Karpas-422 (cell line): ENCODE results near the gene HGD. TPM values are rescaled to one million over a fixed set of nuclear protein-coding genes. Genes with fewer than 3 reads are reported as not detected.
"Not testable (repeated sequence)": the region's sequence is repeated elsewhere in the genome, so short reads cannot be mapped to it uniquely, and the experiment has no call there.

ENCODE experiments used
- DNase-seq: peaks from one replicate; pipeline ENCODE4 v3.0.0-alpha.2; 2015
- H2AFZ ChIP-seq: fragments of 200-600 bp; sonication (generic); 2 replicates; pipeline ENCODE4 v1.6.1; 2014; ENCODE audit warnings: antibody characterized with exemption, low read length, mixed read lengths
- H3K27ac ChIP-seq: fragments of 200-600 bp; sonication (generic); 2 replicates; pipeline ENCODE4 v1.5.1; 2014; ENCODE audit warnings: mild to moderate bottlenecking, low read length, moderate library complexity
- H3K27me3 ChIP-seq: fragments of 200-600 bp; sonication (generic); 2 replicates; pipeline ENCODE4 v1.6.1; 2014; ENCODE audit warnings: low read length, mixed read lengths
- H3K36me3 ChIP-seq: fragments of 200-600 bp; sonication (generic); 2 replicates; pipeline ENCODE4 v1.6.1; 2014; ENCODE audit warnings: low read length, mixed read lengths; ENCODE audit not compliant: insufficient read depth
- H3K4me1 ChIP-seq: fragments of 200-600 bp; sonication (generic); 2 replicates; pipeline ENCODE4 v1.6.1; 2014; ENCODE audit warnings: mild to moderate bottlenecking, low read length, mixed read lengths
- H3K4me2 ChIP-seq: fragments of 200-600 bp; sonication (generic); 2 replicates; pipeline ENCODE4 v1.6.1; 2014; ENCODE audit warnings: low read length, low read depth, mild to moderate bottlenecking; ENCODE audit not compliant: poor library complexity, severe bottlenecking
- H3K4me3 ChIP-seq: fragments of 200-600 bp; sonication (generic); 2 replicates; pipeline ENCODE4 v1.5.1; 2014; ENCODE audit warnings: mild to moderate bottlenecking, antibody characterized with exemption, low read length, mixed read lengths
- H3K79me2 ChIP-seq: fragments of 200-600 bp; sonication (generic); 2 replicates; pipeline ENCODE4 v1.6.1; 2014; ENCODE audit warnings: mild to moderate bottlenecking, low read length, mixed read lengths
- H3K9ac ChIP-seq: fragments of 200-600 bp; sonication (generic); 2 replicates; pipeline ENCODE4 v1.6.0; 2014; ENCODE audit warnings: low read length
- H3K9me2 ChIP-seq: fragments of 200-600 bp; sonication (generic), shearing (Covaris generic); replicated peaks from 2 replicates; pipeline ENCODE4 v1.6.0; 2014; ENCODE audit warnings: mild to moderate bottlenecking, low read length, moderate library complexity; ENCODE audit not compliant: insufficient read depth
- H3K9me3 ChIP-seq: fragments of 300-700, 200-600 bp; sonication (generic); 2 replicates; pipeline ENCODE4 v1.6.1; 2014; ENCODE audit warnings: low read length, mixed read lengths
- H4K20me1 ChIP-seq: fragments of 200-600 bp; sonication (generic); 2 replicates; pipeline ENCODE4 v1.6.1; 2014; ENCODE audit warnings: mild to moderate bottlenecking, antibody characterized with exemption, low read length, low read depth; ENCODE audit not compliant: insufficient read depth
- total RNA-seq: library from RNA; depleted of rRNA; stranded (reverse); fragments of >200 nt; shearing (Covaris generic); gene quantifications from 2 replicates; pipeline ENCODE4 v1.2.3, GENCODE V29; 2014; ENCODE audit warnings: low replicate concordance

Gene HGD
- total RNA-seq, 1 experiment from 2014 or later, result not detected

- no peak for DNase-seq
- H3K9ac ChIP-seq, result no peak overlapping the region
These were observed 59.6 kb downstream of the HGD start for GRCh38 chr3:120622457-120622856.

DNA sequence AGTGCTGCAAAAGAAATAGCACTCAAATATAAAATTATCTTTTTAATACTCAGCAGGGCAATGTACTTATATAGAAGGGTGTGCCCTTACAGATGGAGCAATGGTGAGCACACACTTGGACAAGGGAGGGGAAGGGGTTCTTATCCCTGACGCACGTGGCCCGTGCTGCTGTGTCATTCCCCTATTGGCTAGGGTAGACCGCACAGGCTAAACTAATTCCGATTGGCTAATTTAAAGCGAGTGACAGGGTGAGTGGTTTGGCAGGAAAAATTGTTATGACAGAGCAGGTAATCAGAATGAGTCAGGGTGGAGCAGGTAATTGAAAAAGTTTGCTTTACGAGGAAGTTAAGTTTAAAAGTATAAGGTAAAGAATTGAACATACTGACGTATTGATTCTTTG, 65.3 kb downstream of the HGD start:
- H3K9ac ChIP-seq, H3K4me3 ChIP-seq, H3K9me2 ChIP-seq, H3K27ac ChIP-seq, H3K4me2 ChIP-seq, H4K20me1 ChIP-seq, H3K79me2 ChIP-seq, H3K4me1 ChIP-seq, H3K9me3 ChIP-seq, DNase-seq, H3K36me3 ChIP-seq, H2AFZ ChIP-seq, H3K27me3 ChIP-seq: not testable (repeated sequence)

More at GRCh38 chr3:120622457-120622856, 59.6 kb downstream of the HGD start:
- Histone ChIP-seq H3K4me2 (no peak overlapping the region), H3K27me3 (no peaks in the 10 kb centered on the region), H3K36me3 (no peaks in the 10 kb centered on the region), H4K20me1 (no peaks in the 10 kb centered on the region), H2AFZ (no peak overlapping the region), H3K9me2 (no peaks in the 10 kb centered on the region), H3K27ac (no peak overlapping the region), H3K9me3 (no peaks in the 10 kb centered on the region), H3K4me3 (no peak overlapping the region), H3K4me1 (no peaks in the 10 kb centered on the region), H3K79me2 (no peaks in the 10 kb centered on the region)

GRCh38 chr3:120615847-120616609, 66.0 kb downstream of the HGD start:
- H3K4me2 ChIP-seq, result no peak overlapping the region
- H3K4me1 ChIP-seq, result peaks cover 6% of the 10 kb centered on the region
- no peak overlapping the region for H3K9ac ChIP-seq
- H3K9me3 ChIP-seq, result no peaks in the 10 kb centered on the region
- no peaks in the 10 kb centered on the region for H4K20me1 ChIP-seq
- DNase-seq, result no peak
- no peak overlapping the region for H3K27ac ChIP-seq
- H3K27me3 ChIP-seq, result no peaks in the 10 kb centered on the region
- no peak overlapping the region for H3K4me3 ChIP-seq
- no peaks in the 10 kb centered on the region for H3K79me2 ChIP-seq
- H3K36me3 ChIP-seq, result no peaks in the 10 kb centered on the region
- no peaks in the 10 kb centered on the region for H3K9me2 ChIP-seq
- H2AFZ ChIP-seq, result 0 out of 2 replicates have a peak overlapping the region, but pooled peaks have one; percentile 58

GRCh38 chr3:120614765-120615164, 67.3 kb downstream of the HGD start:
- no peak for DNase-seq
- Histone ChIP-seq H3K79me2 (no peaks in the 10 kb centered on the region), H3K9ac (no peak overlapping the region), H3K27me3 (no peaks in the 10 kb centered on the region), H3K27ac (no peak overlapping the region), H3K4me1 (peaks cover 6% of the 10 kb centered on the region), H3K4me2 (no peak overlapping the region), H3K9me2 (no peaks in the 10 kb centered on the region), H3K4me3 (no peak overlapping the region), H2AFZ (no peak overlapping the region), H3K9me3 (no peaks in the 10 kb centered on the region), H3K36me3 (no peaks in the 10 kb centered on the region), H4K20me1 (no peaks in the 10 kb centered on the region)

DNA sequence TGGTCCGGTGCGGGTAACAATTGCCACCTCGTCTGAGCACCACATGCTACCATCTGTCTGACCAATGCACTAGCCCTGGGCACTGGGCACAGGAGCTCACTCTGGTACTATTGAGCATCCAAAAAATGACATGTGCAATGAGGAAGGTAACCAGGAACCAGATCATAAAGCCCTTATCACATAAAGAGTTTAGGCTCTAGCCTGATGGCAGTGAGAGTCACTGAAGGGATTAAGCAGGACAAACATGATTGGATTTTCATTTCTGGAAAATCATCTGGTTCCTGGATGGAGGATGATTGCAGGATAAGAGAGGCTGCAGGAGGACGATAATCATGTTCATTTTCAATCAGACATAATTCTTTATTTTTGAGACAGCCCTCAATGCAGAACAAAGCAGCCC, 73.5 kb downstream of the HGD start:
- no peaks in the 10 kb centered on the region for H3K9me3 ChIP-seq

DNA sequence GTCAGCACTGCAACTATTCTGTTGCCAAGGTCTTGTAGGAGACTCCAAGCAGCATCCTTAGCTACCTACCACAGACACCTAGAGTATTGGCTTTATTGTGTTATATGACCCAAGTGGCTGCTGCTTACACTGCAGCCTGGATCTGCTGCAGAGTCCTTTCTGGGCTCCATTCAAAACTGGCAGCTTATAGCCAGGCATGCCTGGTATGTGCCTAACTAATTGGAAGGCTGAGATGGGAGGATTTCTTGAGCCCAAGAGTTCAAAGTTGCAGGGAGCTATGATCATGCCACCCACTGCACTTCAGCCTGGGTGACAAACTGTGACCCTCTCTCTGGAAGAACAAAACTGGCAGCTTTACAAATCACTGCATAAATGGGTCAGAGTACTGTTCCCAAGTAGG, 77.3 kb downstream of the HGD start:
- Histone ChIP-seq H3K4me2 (no peak overlapping the region), H3K36me3 (peaks cover 18% of the 10 kb centered on the region), H3K9ac (no peak overlapping the region), H3K79me2 (no peaks in the 10 kb centered on the region), H3K27me3 (no peaks in the 10 kb centered on the region), H3K4me3 (no peak overlapping the region), H3K9me2 (no peaks in the 10 kb centered on the region), H2AFZ (no peak overlapping the region), H4K20me1 (peaks cover 3% of the 10 kb centered on the region; the same call in 1 of the 2 replicates), H3K27ac (no peak overlapping the region), H3K9me3 (no peaks in the 10 kb centered on the region), H3K4me1 (no peaks in the 10 kb centered on the region)
- DNase-seq, result no peak

More for the DNA sequence above, 73.5 kb downstream of the HGD start:
- no peaks in the 10 kb centered on the region for H3K79me2 ChIP-seq
- H4K20me1 ChIP-seq, result no peaks in the 10 kb centered on the region
- H3K4me1 ChIP-seq, result no peaks in the 10 kb centered on the region
- H3K27me3 ChIP-seq, result no peaks in the 10 kb centered on the region
- H2AFZ ChIP-seq, result no peak overlapping the region
- H3K4me2 ChIP-seq, result no peak overlapping the region
- H3K4me3 ChIP-seq, result no peak overlapping the region
- no peak overlapping the region for H3K27ac ChIP-seq
- no peak for DNase-seq
- H3K9me2 ChIP-seq, result no peaks in the 10 kb centered on the region
- no peaks in the 10 kb centered on the region for H3K36me3 ChIP-seq
- no peak overlapping the region for H3K9ac ChIP-seq

DNA sequence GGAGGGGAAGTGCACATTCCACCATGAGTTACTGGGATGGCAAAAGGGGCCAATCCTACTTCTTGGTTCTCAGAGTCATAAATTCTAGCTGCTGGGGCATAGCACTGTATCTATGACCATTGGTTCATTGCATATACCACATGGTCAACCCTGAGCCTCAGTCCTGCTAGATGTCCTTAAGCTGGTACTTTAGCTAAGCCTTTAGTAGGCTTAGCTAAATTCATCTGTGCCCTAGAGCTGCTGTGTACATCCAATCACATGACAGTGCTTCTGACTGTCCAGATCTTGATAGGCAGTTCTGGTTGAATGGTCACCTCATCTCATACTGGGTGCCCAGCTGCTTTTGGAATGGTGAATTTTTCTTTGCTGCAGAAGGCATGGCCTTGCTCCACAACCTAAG, 77.7 kb downstream of the HGD start:
- Histone ChIP-seq H3K4me3 (no peak overlapping the region), H3K27ac (no peak overlapping the region)

DNA sequence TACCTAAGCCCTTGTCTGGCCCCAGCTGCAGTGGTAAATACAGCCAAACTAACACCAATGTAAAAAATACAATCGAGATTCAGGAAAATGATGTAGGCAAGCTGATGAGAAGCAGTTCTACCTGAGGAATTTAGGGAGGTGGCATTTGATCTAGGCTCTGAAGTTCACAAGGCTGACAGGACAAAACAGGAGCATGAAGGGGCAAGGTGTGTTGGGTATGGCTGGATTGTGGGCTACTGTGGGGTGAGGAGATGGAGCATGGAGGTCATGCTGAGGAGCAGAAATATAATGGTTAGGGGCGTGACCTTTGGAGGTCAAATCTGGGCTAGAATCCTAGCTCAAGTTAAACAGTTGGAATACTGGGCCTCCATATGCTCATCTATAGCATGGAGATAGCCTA, 79.4 kb downstream of the HGD start:
- Histone ChIP-seq H3K4me1 (peaks cover under 1% of the 10 kb centered on the region), H3K9me3 (no peaks in the 10 kb centered on the region), H3K9me2 (no peaks in the 10 kb centered on the region), H3K36me3 (peaks cover 35% of the 10 kb centered on the region), H3K4me3 (no peak overlapping the region), H3K79me2 (peaks cover 11% of the 10 kb centered on the region), H4K20me1 (peaks cover 3% of the 10 kb centered on the region; the same call in 1 of the 2 replicates), H2AFZ (no peak overlapping the region), H3K27me3 (no peaks in the 10 kb centered on the region), H3K4me2 (no peak overlapping the region), H3K9ac (no peak overlapping the region), H3K27ac (no peak overlapping the region)
- no peak for DNase-seq

More for the DNA sequence above, 77.7 kb downstream of the HGD start:
- Histone ChIP-seq H3K79me2 (0 out of 2 replicates have a peak, but pooled peaks cover under 1% of the 10 kb centered on the region), H4K20me1 (peaks cover 3% of the 10 kb centered on the region; the same call in 1 of the 2 replicates), H3K9me3 (no peaks in the 10 kb centered on the region), H3K9ac (no peak overlapping the region), H3K27me3 (no peaks in the 10 kb centered on the region), H3K9me2 (no peaks in the 10 kb centered on the region), H3K36me3 (peaks cover 22% of the 10 kb centered on the region), H3K4me2 (no peak overlapping the region), H2AFZ (no peak overlapping the region), H3K4me1 (no peaks in the 10 kb centered on the region)
- no peak for DNase-seq
